ENCODE data around the gene UQCC3. TPM values are rescaled to one million over a fixed set of nuclear protein-coding genes. Genes with fewer than 3 reads are reported as not detected.
A peak's percentile ranks its signal among the peaks of the same experiment; 100 is the strongest.

The UQCC3 gene
- total RNA-seq, 2 donors from 2014 or later = 13.9 to 23.2 TPM

GRCh38 chr11:62656796-62657429 lies 14.6 kb upstream of the UQCC3 start:
- intact Hi-C loops (cut with DNase I) = no loop called here
- Histone ChIP-seq H3K4me1 (peaks cover 6% of the 10 kb centered on the region), H3K9ac (ENCODE audit: low read depth in 2 of 2, low read length in 2 of 2) (no peak overlapping the region), H3K9me3 (no peaks in the 10 kb centered on the region), H3K4me3 (no peak overlapping the region), H3K27me3 (no peaks in the 10 kb centered on the region), H3K27ac (no peak overlapping the region), H3K36me3 (no peaks in the 10 kb centered on the region)
- no peak for DNase-seq
- no peak for TF ChIP-seq CTCF (IDR thresholded peaks at IDR 0.05)

DNA sequence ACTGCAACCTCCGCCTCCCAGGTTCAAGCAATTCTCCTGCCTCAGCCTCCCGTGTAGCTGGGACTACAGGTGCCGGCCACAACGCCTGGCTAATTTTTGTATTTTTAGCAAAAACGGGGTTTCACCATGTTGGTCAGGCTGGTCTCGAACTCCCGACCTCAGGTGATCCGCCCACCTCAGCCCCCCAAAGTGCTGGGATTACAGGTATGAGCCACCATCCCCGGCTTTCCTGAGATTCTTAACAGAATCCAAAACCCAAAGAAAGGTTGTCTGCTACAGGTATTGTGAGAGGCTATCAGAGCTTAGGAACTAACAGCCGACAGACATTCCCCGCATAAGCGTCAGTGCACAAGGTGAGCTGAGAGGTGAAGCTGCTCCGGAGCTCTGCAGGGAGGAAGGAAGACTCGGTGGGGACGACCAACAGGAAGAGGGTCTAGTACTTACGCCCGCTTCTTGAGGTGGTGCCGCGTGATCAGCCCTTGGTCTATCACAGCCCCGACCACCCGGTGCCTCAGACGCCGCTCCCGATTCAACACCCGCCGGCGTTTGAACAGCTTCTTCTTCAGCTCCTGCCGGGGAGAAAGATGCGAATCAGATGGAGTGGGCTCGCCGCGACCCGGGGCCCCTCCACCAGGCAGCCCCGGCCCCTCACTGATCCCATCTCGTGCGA lies 6.9 kb upstream of the UQCC3 start:
- Histone ChIP-seq H3K9ac (ENCODE audit: low read depth in 2 of 2, low read length in 2 of 2) (peak overlapping the region; percentile 89 to 99), H3K9me3 (no peaks in the 10 kb centered on the region), H3K4me3 (peak overlapping the region; percentile 87), H3K27ac (peak overlapping the region; percentile 96), H3K27me3 (no peaks in the 10 kb centered on the region), H3K36me3 (no peaks in the 10 kb centered on the region), H3K4me1 (peaks cover 18% of the 10 kb centered on the region)
- intact Hi-C loops (cut with DNase I) = no loop called here
- DNase-seq = peak; percentile 50
- TF ChIP-seq CTCF (IDR thresholded peaks at IDR 0.05) = no peak

GRCh38 chr11:62665075-62665598 lies 6.3 kb upstream of the UQCC3 start, which contains the start of the genes C11orf98 and CSKMT:
TSS of gene C11orf98 (minus strand) at chr11:62665210. CDS start at chr11:62665169, 41 bp downstream.
TSS of gene CSKMT (plus strand) at chr11:62665312. CDS start at chr11:62665880, 568 bp downstream.
- Histone ChIP-seq H3K27me3 (no peaks in the 10 kb centered on the region), H3K36me3 (no peaks in the 10 kb centered on the region), H3K27ac (peak within 1 kb of the TSS; percentile 96), H3K4me1 (peaks cover 23% of the 10 kb centered on the region), H3K9ac (ENCODE audit: low read depth in 2 of 2, low read length in 2 of 2) (peak within 1 kb of the TSS; percentile 89 to 99), H3K9me3 (no peaks in the 10 kb centered on the region), H3K4me3 (peak within 1 kb of the TSS; percentile 87)
- peak; percentile 98 for DNase-seq
- intact Hi-C loops (cut with DNase I) = no loop called here
- no peak for TF ChIP-seq CTCF (IDR thresholded peaks at IDR 0.05)

GRCh38 chr11:62665599-62666258 lies 5.7 kb upstream of the UQCC3 start:
- peaks cover 23% of the 10 kb centered on the region for H3K4me1 ChIP-seq
- H3K4me3 ChIP-seq = peak overlapping the region; percentile 87
- no peaks in the 10 kb centered on the region for H3K9me3 ChIP-seq
- no peak for TF ChIP-seq CTCF (IDR thresholded peaks at IDR 0.05)
- DNase-seq = peak; percentile 64
- no peaks in the 10 kb centered on the region for H3K27me3 ChIP-seq
- intact Hi-C loops (cut with DNase I) = no loop called here
- peak overlapping the region; percentile 96 for H3K27ac ChIP-seq
- H3K9ac ChIP-seq (ENCODE audit: low read depth in 2 of 2, low read length in 2 of 2) = peak overlapping the region; percentile 68 to 99
- H3K36me3 ChIP-seq = no peaks in the 10 kb centered on the region

GRCh38 chr11:62666259-62666926 lies 5.1 kb upstream of the UQCC3 start:
- no peak for TF ChIP-seq CTCF (IDR thresholded peaks at IDR 0.05)
- H3K9me3 ChIP-seq = no peaks in the 10 kb centered on the region
- peak overlapping the region; percentile 68 to 99 for H3K9ac ChIP-seq (ENCODE audit: low read depth in 2 of 2, low read length in 2 of 2)
- H3K36me3 ChIP-seq = no peaks in the 10 kb centered on the region
- intact Hi-C loops (cut with DNase I) = no loop called here
- no peaks in the 10 kb centered on the region for H3K27me3 ChIP-seq
- H3K27ac ChIP-seq = peak overlapping the region; percentile 96
- DNase-seq = no peak
- H3K4me3 ChIP-seq = peak overlapping the region; percentile 87
- H3K4me1 ChIP-seq = peaks cover 23% of the 10 kb centered on the region
